NCI-H2081 treated with DMSO at 0.1 percent for 48 hours (cell line): ENCODE results near the gene DOCK2.
"Not testable (repeated sequence)": the region's sequence is repeated elsewhere in the genome, so short reads cannot be mapped to it uniquely, and the experiment has no call there.

Experiments
- DNase-seq: peaks from one replicate; lab custom pipeline; 2025; lab: John Stamatoyannopoulos, UW

DOCK2 gene

DNA sequence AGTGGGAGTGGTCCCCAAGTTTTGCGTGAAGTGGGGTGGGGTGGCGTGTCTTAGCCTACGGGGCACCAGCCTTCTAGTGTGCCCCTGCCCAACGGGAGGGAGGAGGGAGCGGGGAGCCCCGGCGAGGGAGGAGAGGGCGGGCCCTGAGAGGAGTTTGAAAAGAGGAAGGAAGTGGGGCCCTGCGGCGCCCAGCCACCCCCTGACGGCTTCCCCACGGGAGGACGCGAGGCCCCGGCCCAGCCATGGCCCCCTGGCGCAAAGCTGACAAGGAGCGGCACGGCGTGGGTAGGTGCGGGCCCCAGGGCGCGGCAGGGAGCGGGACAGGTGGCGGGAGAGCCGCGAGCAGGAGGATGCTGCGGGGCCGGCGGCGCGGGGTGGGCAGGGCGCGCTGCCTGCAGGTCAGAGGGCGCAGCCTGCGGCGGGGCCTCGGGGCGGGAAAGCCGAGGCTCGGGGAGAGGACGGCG lies at the start of gene DOCK2:
TSS of gene DOCK2 (plus strand) at position 191 of the 464 bp plus-strand sequence. CDS start at position 243, 52 bp downstream.
- no peak for DNase-seq

DNA sequence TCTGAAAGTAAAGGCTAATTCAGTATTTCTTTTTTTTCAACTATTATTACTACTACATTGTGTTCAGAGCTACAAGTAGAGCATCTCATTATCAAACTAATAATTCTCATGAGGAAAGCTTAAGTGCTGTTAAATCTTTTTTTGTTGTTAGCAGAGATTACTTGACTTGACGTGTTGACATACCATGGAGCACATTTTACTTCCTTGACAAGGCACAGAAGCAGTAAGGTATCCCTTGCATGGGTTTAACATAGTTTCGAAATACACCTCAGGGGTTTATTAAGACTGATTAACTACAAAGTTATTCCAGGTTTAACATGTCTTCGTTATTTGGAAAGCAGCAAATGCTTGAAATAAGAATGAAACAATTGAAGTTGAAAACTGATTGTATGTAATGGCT lies 46.5 kb upstream of the DOCK2 start:
- DNase-seq, result no peak

DNA sequence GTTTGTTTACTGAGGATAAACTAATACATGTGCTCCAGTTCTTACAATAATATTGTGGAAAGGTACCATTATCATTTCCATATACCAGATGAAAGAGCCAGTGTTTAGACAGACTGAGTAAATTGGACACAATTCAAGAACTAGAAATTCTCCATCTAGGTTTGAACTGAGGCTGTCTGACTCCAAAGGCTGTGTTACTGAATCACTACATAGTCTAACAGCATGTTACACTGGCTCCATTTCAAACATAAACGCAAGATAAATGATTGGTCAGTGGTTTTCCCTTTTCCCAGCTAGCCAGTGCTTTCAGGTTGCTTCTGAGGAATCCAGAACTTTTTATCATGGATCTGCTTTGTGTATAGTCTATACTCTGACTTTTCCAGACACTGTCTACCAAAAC lies 45.4 kb upstream of the DOCK2 start:
- DNase-seq, result no peak

DNA sequence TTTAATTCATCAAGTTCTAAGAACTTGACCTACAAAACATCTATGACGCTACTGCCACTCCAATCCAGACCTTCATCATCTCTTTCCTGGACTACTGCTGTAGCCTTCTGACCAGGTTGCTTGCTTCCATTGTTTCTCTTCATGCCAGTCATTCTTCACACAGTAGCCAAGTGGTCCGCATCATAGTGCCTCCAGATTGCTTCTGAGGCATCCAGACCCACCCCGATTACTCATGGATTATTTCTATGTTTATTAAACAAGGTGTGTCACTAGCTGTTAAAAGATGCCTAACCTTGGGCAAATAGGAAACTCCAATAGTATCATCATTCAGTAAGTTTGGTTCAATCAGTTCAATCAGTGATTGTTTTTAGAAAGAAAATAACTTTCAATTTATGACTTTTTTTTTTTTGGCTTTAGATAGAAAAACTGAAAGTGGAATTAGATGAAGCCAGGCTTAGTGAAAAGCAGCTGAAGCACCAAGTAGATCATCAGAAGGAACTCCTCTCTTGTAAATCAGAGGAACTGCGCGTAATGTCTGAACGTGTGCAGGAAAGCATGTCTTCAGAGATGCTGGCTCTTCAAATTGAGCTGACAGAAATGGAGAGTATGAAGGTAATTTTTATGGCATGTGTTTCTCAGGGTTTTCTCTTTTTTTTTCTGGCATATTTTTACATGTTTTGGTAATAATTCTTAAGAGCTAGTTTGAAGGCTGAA lies 44.0 kb upstream of the DOCK2 start:
- no peak for DNase-seq

DNA sequence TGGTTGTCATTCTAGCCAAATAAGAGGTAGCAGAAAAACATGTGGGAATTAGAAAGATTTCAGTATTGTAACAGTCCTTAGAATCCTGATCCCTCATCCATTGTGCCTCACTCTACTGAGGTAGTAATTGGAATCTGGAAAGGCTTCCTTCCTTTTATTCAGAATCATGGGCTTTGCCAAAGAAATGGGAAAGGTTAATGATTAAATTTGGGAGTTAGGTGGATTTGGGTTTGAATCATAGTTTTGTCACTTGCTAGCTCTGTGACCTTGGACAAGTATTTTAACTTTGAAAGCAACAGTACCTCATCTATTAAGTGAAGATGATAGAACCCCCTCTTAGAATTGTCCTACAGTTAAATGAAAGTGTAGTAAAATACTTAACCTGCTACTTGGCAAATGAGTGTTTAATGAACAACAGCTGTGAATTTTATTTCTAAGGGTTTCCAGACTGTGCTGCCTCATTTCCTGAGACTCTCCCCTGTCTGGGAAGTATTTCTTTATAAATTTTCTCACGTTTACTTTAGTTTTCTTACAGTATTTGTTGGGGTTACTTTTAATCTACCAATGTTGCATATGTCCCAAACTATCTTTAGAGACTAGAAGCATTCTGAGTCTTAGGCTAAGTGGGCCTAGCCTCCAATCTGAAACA lies 41.8 kb upstream of the DOCK2 start:
- DNase-seq, result no peak

DNA sequence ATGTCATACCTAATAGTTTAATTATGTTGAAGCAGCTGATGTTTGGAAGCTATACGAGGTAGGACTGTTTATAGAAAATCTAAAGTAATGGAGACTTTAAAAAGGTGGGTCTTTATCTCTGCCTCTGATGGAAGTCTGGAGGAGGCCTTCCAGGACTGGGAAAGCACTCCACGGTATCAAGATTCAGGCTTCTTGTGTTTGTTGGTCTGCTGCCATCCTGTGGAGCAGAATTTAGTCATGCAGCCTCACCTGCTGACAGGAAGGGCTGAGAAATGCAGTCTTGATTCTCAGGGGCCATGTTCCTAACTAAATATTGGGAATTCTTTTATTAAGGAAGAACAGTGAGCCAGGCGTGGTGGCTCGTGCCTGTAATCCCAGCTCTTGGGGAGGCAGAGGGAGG lies 37.6 kb upstream of the DOCK2 start:
- no peak for DNase-seq

DNA sequence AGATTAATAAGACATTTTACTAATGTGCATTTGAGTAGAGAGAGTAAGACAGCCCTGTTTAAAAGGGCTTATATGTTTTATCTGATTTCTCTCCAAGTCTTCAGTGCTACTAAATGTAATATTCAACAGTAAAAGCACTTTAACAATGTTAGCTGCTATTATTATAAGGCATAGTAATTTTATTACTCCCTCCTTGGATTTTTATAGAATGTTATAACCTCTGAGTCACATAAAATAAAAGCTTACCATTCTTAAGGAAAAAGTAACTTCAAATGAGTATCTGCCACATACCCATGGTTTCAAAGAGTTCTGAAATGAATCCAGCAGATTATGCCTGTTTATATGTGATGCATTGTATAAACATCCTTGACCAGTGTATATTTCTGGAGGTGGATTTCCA lies 34.5 kb upstream of the DOCK2 start:
- no peak for DNase-seq

DNA sequence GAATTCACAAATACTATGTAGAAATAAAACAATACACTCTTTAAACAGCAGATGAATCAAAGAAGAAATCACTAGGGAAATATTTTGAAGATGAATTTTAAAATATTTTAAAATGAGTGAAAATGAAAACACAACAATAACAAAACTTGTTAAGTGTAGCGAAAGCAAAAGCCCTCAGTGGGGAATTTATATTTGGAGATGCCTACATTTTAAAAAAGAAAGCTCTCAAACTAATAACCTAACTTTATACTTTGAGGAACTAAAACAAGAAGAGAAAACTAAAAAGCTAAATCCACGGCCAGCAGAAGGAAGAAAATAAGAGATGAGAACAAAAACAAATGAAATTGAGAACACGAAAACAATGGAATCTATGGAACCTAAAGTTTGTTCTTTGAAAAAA lies 30.8 kb upstream of the DOCK2 start:
- no peak for DNase-seq

DNA sequence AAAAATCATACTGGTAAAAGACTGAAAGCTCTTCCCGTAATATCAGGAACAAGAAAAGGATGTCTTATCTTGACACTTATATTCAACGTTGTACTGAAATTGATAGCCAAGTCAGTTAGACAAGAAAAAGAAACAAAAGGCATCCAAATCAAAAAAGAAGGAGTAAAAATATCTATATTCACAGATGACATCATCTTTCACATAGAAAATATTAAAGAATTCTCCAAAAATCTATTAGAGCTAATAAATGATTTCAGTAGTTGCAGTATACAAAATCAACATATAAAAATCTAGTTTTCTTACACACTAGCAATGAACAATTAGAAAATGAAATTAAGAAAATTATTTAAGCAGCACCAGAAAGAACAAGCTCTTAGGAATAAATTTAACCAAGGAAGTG lies 29.2 kb upstream of the DOCK2 start:
- DNase-seq, result no peak

DNA sequence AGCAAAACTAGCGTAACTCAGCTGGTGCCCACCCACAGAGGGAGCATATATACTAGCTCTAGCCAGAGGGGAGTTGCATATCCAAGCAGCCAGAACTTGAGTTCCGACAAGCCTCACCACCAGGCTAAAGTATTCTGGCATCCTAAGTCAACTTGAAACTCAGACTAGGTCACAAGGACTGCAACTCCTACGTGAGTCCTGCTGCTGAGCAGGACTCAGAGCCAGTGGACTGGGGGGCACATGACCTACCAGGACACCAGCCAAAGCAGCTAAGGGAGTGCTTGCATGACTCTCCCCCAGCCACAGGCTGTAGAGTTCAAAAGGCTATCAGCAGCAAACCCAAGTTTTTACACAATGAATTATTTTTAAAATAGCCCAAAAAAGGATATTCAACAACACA lies 27.4 kb upstream of the DOCK2 start:
- no peak for DNase-seq

DNA sequence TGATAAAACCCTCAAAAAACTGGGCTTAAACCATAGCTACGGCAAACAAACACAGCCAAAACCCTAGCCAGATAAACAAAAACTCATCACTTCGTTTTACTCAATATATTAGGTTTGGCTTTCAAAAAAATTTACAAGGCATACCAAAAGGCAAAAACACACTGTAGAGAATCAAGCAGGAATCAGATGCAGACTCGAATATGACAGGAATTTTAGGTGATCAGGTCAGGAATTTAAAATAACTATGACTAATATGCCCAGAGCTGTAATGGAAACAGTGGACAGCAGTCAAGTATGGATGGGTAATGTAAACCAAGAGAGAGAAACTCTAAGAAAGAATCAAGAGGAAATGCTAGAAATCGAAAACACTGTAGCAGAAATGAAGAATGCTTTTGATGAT lies 26.5 kb upstream of the DOCK2 start:
- no peak for DNase-seq

DNA sequence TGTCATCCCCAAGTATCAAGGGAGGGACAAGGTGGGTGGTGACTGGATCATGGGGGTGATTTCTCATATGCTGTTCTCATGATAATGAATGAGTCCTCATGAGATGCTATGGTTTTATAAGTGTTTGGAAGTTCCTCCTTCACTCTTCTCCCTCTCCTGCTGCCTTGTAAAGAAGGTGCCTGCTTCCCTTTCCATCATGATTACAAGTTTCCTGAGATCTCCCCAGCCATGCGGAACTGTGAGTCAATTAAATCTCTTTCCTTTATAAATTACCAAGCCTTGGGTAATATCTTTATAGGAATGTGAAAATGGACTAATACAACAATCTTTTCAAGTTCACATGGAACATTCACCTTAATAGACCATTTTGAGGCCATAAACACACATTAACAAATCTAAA lies 21.5 kb upstream of the DOCK2 start:
- DNase-seq, result no peak

DNA sequence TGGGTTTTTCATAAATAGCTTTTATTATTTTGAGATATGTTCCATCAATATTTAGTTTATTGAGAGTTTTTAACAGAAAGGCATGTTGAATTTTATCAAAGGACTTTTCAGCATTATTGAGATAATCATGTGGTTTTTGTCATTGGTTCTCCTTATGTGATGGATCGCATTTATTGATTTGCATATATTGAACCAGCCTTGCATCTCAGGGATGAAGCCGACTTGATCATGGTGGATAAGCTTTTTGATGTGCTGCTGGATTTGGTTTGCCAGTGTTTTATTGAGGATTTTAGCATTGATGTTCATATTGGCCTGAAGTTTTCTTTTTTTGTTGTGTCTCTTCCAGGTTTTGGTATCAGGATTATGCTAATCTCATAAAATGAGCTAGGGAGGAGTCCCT lies 12.8 kb upstream of the DOCK2 start:
- not testable (repeated sequence) for DNase-seq

DNA sequence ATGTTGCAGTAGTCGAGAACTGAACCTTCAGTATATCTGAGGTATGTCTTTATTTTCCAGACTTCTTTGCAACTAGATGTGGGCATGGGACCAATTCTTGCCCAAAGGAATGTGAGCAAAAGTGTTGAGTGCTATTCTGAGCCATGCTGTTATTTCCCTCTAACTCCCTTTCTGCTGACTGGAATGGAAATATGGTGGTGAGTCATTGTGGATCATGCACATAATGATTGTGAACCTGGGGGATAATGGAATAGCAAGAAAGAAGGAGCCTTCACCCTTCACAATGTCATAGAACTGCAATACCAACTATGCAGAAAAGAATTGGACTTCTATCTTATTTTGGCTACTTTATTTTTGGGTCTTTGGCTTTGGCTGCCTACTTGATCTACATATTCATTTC lies 10.3 kb upstream of the DOCK2 start:
- DNase-seq, result no peak

DNA sequence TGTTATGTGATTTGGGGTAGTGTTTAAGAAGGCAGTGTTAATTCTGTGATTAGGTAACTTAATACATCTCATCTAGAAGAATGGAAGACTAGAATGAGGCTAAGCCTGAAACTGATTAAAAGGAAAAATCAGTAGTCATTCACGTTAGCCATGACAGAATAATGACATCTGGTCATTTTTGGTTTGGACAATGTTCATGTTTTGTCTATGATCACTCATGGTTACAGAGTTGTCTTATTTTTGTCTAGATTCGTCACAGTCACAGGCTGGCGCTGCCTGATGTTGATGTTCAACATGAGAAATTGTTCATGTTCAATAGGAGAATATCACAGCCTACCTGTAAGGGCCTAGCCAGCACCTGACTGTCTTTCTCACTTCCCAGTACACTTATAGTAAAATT lies 9.5 kb upstream of the DOCK2 start:
- no peak for DNase-seq

DNA sequence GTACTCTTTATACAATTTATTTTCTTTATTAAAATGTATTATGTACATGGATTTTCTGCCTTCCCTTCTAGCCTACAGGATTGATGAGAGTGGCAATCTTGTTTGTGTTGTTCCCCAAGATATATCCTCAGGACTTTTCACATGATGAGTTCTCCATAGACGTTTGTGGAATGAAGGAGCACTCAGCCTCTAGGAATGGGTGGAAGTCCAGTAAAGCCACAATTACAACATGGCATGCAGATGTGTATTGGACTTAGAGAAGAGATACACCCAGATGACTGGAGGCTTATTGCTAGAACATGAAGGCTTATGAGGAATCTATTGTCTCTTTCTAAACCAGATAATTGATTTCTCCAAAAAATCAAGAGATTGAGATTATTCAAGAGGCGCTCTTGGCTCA lies 8.2 kb upstream of the DOCK2 start:
- no peak for DNase-seq

DNA sequence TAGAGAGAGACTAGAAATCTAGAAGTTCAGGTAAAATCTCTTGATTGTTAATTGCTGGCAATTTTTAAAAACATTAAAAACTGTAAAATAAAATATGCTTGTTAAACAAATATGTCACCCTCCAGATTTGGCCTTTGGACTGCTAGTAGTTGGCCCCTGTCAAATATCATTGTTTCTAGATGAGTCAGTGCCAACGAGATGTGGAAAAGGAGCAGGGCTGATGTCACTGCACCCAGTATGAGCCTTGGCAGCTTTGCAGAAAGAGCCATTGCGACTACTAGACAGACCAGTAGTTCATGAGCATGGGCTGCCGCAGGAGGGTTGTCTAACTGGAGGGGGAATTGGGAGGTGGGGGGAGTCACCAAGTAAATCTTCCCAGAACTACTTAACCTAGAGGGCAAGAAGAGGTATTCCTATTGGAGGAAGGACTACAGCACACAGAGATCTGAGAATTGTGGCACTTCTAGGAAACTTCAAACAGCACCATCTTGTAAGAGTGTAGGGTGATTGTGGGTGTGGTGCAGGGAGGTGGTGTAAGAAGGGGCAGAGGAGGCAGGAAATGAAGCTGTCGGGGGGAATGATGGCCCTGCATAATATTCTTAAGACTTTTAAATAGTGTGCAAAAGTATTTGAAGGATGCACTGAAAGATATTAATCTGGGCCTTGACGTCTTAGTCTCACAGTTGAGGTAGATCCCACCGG lies 7.1 kb upstream of the DOCK2 start:
- no peak for DNase-seq

DNA sequence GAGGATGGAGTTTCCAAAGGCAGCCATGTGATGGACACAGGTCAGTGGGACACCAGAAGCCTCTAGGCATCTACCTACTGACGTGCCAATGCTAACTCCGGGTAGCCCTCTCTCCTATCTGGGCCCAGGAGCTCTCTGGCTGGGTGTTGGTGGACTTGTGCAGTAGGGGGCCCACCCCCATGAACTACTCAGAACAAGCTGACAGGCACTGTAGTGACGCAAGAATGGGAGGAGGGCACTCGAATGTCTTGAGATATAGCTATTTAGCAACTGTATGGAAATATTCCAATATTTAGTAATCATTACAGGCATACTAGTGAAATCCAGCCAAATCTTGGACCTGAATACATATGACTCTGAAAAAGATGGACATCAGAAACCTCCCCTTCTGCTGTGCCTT lies 5.7 kb upstream of the DOCK2 start:
- DNase-seq, result no peak

DNA sequence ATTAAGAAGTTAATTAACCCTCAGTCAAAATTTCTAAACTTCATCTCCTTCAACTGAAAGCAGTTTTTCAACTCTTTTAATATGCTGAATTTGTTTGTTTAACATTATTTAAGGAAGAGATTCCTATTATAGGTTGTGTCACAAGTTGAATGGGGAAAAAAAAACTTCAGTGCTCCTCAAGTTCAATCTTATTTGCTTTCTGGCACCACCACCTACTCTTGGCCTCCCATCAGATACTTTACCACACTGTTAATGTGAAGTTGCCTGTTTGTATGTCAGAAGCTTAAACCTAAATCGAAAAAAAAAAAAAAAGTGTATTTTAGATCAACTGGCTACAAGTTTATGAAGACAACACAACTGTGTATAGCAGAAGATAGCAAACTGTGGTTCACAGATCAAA lies 4.1 kb upstream of the DOCK2 start:
- no peak for DNase-seq

DNA sequence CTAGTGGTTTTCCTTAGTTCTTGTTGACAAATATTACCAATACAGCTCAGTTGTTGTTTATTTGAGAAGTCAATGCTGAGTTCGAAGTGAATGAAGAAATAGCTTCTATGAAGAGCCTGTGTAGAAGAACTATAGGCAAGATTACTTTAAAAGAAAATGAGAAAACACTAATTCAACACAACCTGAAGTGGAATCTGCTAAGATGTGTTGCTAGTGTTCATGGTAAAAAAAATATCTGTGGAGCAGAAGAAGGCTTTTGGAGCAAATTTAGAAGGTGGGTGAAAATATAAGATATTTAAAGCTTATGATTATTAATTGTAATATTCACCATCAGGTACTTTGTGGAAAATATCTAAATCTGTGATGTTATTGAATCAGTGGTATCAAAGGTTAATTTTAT lies 2.5 kb upstream of the DOCK2 start:
- DNase-seq, result no peak

DNA sequence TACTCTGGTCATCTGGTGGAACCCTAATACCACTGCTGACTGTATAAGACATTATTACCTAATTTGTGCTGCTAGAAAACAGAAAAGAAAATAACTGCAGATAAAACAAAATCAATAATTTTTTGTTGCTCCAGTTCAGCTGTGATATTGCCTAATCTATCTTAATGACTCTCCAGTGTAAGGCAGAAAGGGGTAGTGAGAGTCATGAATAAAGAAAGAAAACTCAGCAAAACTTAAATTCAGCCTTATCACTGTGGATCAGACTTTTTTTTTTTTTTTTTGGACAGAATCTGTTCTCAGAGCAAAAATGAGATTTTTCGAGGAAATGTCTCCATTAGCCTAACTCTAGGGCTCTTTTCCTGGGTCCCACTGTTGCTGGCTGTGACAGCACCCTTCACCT lies 1.1 kb upstream of the DOCK2 start:
- no peak for DNase-seq

DNA sequence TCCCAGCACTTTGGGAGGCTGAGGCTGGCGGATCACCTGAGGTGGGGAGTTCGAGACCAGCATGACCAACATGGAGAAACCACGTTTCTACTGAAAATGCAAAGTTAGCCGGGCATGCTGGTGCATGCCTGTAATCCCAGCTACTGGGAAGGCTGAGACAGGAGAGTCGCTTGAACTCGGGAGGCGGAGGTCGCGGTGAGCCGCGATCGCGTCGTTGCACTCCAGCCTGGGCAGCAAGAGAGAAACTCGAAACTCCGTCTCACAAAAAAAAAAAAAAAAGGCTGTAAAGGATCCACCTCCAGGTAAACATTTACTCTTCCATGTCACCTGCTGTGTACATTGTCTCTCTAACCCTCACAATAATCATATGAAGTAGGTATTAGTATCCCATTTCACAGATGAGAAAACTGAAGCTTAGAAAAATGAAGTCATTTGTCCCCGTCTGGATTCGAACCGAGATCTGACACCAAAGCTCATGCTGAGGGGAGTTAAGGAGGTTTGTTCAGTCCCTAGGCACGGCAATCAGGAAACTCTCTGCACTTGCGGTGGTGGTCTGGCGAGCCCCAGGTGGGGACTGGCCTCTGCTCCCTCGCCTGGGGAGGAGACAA lies 494 bp upstream of the DOCK2 start:
- no peak for DNase-seq

DNA sequence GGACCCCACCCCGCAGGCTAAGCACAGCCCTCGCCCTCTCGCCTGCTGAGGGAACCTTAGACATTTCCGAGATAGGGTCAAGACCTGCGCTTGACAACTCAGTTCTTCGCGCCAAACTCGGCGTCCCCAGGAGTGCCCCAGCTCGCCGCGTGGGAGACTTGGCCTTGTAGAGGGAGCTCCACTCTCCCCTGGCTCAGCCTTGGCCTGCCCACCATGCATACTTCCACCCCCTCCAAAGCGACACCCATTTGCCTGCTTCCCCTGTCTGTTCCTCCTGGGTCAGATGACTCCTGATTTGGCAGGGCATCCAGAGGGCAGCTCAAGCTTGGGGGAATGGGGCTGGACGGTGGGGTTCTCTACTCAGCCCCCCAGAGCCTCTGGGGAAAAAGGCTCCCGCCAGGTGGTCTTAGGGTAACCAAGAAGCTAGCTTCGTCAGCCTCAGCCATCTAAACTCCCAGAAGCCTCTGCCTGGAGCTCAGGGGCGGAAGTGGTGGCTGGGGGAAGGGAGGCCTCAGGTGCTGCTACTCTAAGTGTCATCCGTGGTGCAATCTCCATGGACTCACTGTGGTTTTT lies 560 bp downstream of the DOCK2 start:
- no peak for DNase-seq
